ENCODE data around the gene RAB3A. TPM values are rescaled to one million over a fixed set of nuclear protein-coding genes. Genes with fewer than 3 reads are reported as not detected.
A peak's percentile ranks its signal among the peaks of the same experiment; 100 is the strongest.

Gene RAB3A
- 77.4 TPM for total RNA-seq (ENCODE audit: unreplicated experiment)
- long read RNA-seq, transcript RAB3A-201 (5 exons, 1,528 nt): major isoform, 26 of 30 reads
- long read RNA-seq, partial matches to known transcripts: 2 of 30 reads
- long read RNA-seq, other reads (novel, unspliced or antisense): 1 of 30 reads

GRCh38 chr19:18203863-18204393 is at the start of gene RAB3A:
RAB3A (minus strand) TSS chr19:18204042; CDS start chr19:18202740, 1,302 bp downstream.
- no peak for TF ChIP-seq CTCF (IDR thresholded peaks at IDR 0.05; ENCODE audit: partially characterized antibody, unreplicated experiment)
- H3K27me3 Mint-ChIP-seq (ENCODE audit: unreplicated experiment): peaks cover 4% of the 10 kb centered on the region
- no peaks in the 10 kb centered on the region for H3K36me3 Mint-ChIP-seq (ENCODE audit: unreplicated experiment)
- peaks cover 2% of the 10 kb centered on the region for H3K9me3 Mint-ChIP-seq (ENCODE audit: unreplicated experiment)
- H3K4me3 Mint-ChIP-seq (ENCODE audit: unreplicated experiment): peak within 1 kb of the TSS; percentile 98
- peaks cover 3% of the 10 kb centered on the region for H3K4me1 Mint-ChIP-seq (ENCODE audit: low read depth, unreplicated experiment)
- DNase-seq: peak; percentile 99
- H3K27ac Mint-ChIP-seq (ENCODE audit: unreplicated experiment): peak within 1 kb of the TSS; percentile 87

GRCh38 chr19:18253130-18253529 is 49.3 kb upstream of the RAB3A start:
- Mint-ChIP-seq H3K9me3 (ENCODE audit: unreplicated experiment) (peaks cover 11% of the 10 kb centered on the region), H3K4me1 (ENCODE audit: low read depth, unreplicated experiment) (peaks cover 7% of the 10 kb centered on the region), H3K4me3 (ENCODE audit: unreplicated experiment) (no peak overlapping the region), H3K27ac (ENCODE audit: unreplicated experiment) (no peak overlapping the region), H3K36me3 (ENCODE audit: unreplicated experiment) (no peaks in the 10 kb centered on the region), H3K27me3 (ENCODE audit: unreplicated experiment) (peaks cover 7% of the 10 kb centered on the region)
- no peak for DNase-seq
- no peak for TF ChIP-seq CTCF (IDR thresholded peaks at IDR 0.05; ENCODE audit: partially characterized antibody, unreplicated experiment)

GRCh38 chr19:18252370-18252717 is 48.5 kb upstream of the RAB3A start:
- peaks cover 5% of the 10 kb centered on the region for H3K27me3 Mint-ChIP-seq (ENCODE audit: unreplicated experiment)
- peaks cover 11% of the 10 kb centered on the region for H3K9me3 Mint-ChIP-seq (ENCODE audit: unreplicated experiment)
- H3K4me1 Mint-ChIP-seq (ENCODE audit: low read depth, unreplicated experiment): peaks cover 7% of the 10 kb centered on the region
- H3K4me3 Mint-ChIP-seq (ENCODE audit: unreplicated experiment): no peak overlapping the region
- H3K36me3 Mint-ChIP-seq (ENCODE audit: unreplicated experiment): no peaks in the 10 kb centered on the region
- TF ChIP-seq CTCF (IDR thresholded peaks at IDR 0.05; ENCODE audit: partially characterized antibody, unreplicated experiment): no peak
- no peak for DNase-seq
- no peak overlapping the region for H3K27ac Mint-ChIP-seq (ENCODE audit: unreplicated experiment)

- H3K4me3 Mint-ChIP-seq (ENCODE audit: unreplicated experiment): no peak overlapping the region
- H3K4me1 Mint-ChIP-seq (ENCODE audit: low read depth, unreplicated experiment): peaks cover 7% of the 10 kb centered on the region
- peak; percentile 96 for TF ChIP-seq CTCF (IDR thresholded peaks at IDR 0.05; ENCODE audit: partially characterized antibody, unreplicated experiment)
- peak; percentile 86 for DNase-seq
- peaks cover 11% of the 10 kb centered on the region for H3K9me3 Mint-ChIP-seq (ENCODE audit: unreplicated experiment)
- H3K36me3 Mint-ChIP-seq (ENCODE audit: unreplicated experiment): no peaks in the 10 kb centered on the region
- no peak overlapping the region for H3K27ac Mint-ChIP-seq (ENCODE audit: unreplicated experiment)
- H3K27me3 Mint-ChIP-seq (ENCODE audit: unreplicated experiment): peaks cover 5% of the 10 kb centered on the region
These were observed 47.9 kb upstream of the RAB3A start for GRCh38 chr19:18251587-18252369.

GRCh38 chr19:18249834-18250233 is 46.0 kb upstream of the RAB3A start:
- peaks cover 5% of the 10 kb centered on the region for H3K27me3 Mint-ChIP-seq (ENCODE audit: unreplicated experiment)
- no peak for TF ChIP-seq CTCF (IDR thresholded peaks at IDR 0.05; ENCODE audit: partially characterized antibody, unreplicated experiment)
- H3K4me1 Mint-ChIP-seq (ENCODE audit: low read depth, unreplicated experiment): peaks cover 3% of the 10 kb centered on the region
- DNase-seq: no peak
- no peak overlapping the region for H3K27ac Mint-ChIP-seq (ENCODE audit: unreplicated experiment)
- H3K9me3 Mint-ChIP-seq (ENCODE audit: unreplicated experiment): peaks cover 10% of the 10 kb centered on the region
- no peaks in the 10 kb centered on the region for H3K36me3 Mint-ChIP-seq (ENCODE audit: unreplicated experiment)
- no peak overlapping the region for H3K4me3 Mint-ChIP-seq (ENCODE audit: unreplicated experiment)
